ENCODE measurements around the gene KIF3B. TPM values are rescaled to one million over a fixed set of nuclear protein-coding genes. Genes with fewer than 3 reads are reported as not detected.
A peak's percentile ranks its signal among the peaks of the same experiment; 100 is the strongest.

The KIF3B gene
- total and polyA plus RNA-seq, 2 of the 13 experiments (the other 11 are each of a cell fraction or from before 2014, with no cell fraction given): 23.6 to 28.8 TPM

DNA sequence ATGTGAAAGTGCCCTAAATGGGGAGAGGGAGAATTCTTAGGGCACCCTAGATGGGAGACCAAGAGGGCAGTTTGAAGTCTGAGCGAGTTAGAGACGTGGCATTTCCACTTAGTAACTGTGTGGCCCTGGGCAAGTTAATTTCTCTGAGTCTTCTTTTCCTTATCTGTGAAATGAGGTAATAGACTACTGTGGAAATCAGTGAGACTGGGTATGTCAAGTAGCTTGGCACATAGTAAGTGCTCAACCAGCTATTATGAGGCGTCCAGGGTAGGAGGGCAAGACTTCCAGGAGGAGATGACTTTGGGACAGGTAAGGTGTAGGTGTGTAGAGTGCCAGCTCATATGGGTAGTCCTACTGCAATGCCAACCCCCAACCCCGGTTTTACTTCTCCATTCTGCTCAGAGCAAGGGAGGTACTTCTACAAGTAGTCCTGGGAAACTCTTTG, 770 bp downstream of the KIF3B start (continued):
- 0 out of 2 replicates have a peak, but pooled peaks have one; percentile 3 for TF ChIP-seq ZXDC (CRISPR knock-in tag; IDR thresholded peaks at IDR 0.05)
- no peak for TF ChIP-seq GMEB2 (CRISPR knock-in tag; IDR thresholded peaks at IDR 0.05; ENCODE audit: low read depth)
- TF ChIP-seq PBX2 (CRISPR knock-in tag; IDR thresholded peaks at IDR 0.05): no peak
- no peak for TF ChIP-seq IKZF5 (CRISPR knock-in tag; IDR thresholded peaks at IDR 0.05)
- no peak for TF ChIP-seq AGO1 (IDR thresholded peaks at IDR 0.05; ENCODE audit: low read depth, low read length, poor library complexity, severe bottlenecking)
- TF ChIP-seq, protein P1, sequence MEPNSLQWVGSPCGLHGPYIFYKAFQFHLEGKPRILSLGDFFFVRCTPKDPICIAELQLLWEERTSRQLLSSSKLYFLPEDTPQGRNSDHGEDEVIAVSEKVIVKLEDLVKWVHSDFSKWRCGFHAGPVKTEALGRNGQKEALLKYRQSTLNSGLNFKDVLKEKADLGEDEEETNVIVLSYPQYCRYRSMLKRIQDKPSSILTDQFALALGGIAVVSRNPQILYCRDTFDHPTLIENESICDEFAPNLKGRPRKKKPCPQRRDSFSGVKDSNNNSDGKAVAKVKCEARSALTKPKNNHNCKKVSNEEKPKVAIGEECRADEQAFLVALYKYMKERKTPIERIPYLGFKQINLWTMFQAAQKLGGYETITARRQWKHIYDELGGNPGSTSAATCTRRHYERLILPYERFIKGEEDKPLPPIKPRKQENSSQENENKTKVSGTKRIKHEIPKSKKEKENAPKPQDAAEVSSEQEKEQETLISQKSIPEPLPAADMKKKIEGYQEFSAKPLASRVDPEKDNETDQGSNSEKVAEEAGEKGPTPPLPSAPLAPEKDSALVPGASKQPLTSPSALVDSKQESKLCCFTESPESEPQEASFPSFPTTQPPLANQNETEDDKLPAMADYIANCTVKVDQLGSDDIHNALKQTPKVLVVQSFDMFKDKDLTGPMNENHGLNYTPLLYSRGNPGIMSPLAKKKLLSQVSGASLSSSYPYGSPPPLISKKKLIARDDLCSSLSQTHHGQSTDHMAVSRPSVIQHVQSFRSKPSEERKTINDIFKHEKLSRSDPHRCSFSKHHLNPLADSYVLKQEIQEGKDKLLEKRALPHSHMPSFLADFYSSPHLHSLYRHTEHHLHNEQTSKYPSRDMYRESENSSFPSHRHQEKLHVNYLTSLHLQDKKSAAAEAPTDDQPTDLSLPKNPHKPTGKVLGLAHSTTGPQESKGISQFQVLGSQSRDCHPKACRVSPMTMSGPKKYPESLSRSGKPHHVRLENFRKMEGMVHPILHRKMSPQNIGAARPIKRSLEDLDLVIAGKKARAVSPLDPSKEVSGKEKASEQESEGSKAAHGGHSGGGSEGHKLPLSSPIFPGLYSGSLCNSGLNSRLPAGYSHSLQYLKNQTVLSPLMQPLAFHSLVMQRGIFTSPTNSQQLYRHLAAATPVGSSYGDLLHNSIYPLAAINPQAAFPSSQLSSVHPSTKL (CRISPR knock-in tag; IDR thresholded peaks at IDR 0.05): 0 out of 2 replicates have a peak, but pooled peaks have one; percentile 3
- 0 out of 2 replicates have a peak, but pooled peaks have one; percentile 36 for TF ChIP-seq HMGXB3 (CRISPR knock-in tag; IDR thresholded peaks at IDR 0.05; ENCODE audit: borderline replicate concordance)
- TF ChIP-seq, protein P2, sequence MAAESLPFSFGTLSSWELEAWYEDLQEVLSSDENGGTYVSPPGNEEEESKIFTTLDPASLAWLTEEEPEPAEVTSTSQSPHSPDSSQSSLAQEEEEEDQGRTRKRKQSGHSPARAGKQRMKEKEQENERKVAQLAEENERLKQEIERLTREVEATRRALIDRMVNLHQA (CRISPR knock-in tag; IDR thresholded peaks at IDR 0.05): no peak
- no peak for TF ChIP-seq MTF1 (CRISPR knock-in tag; IDR thresholded peaks at IDR 0.05)
- TF ChIP-seq RNF219 (CRISPR knock-in tag; IDR thresholded peaks at IDR 0.05): no peak
